HCT116 (cell line): ENCODE results near the gene ABHD1. TPM values are rescaled to one million over a fixed set of nuclear protein-coding genes. Genes with fewer than 3 reads are reported as not detected.

Experiments
- ATAC-seq: fragments of 200-7000 bp; cut with Tn5 transposase; 2 replicates; pipeline ENCODE4 v1.9.1; 2020; ENCODE audit warnings: mild to moderate bottlenecking, moderate library complexity
- BruUV-seq: library from RNA; stranded (reverse); fragments of 400-500 nt; replicated peaks from 2 replicates; lab custom pipeline; 2021; lab: Mats Ljungman, UMichigan
- CTCF ChIA-PET: fragments of 300-600 bp; sonication (Branson Sonifier 250); formaldehyde crosslinking; loops from one replicate; lab custom pipeline; 2021; ENCODE audit warnings: antibody characterized with exemption; lab: Charles Lee
- POLR2A ChIA-PET: fragments of 300-600, 350-600 bp; sonication (Branson Sonifier 250); formaldehyde crosslinking; loops from one replicate; lab custom pipeline; 2021; ENCODE audit warnings: antibody characterized with exemption; lab: Charles Lee
- RAD21 ChIA-PET, 2 experiments: fragments of 300-600 bp; sonication (Branson Sonifier 250); formaldehyde crosslinking; loops; one replicate each; lab custom pipeline; 2023; ENCODE audit warnings: low total read pairs in 2 of 2; ENCODE audit not compliant: uncharacterized antibody in 2 of 2, unreplicated experiment in 2 of 2, low non-redundant PET in 1 of 2; lab: Charles Lee
- DNase-seq: peaks from one replicate; pipeline ENCODE4 v3.0.0-alpha.2; 2010; ENCODE audit warnings: low read depth, low spot score
- H2AFZ ChIP-seq: fragments of 200-600 bp; shearing (Covaris generic), sonication (generic); 2 replicates; pipeline ENCODE4 v1.6.1; 2017; ENCODE audit warnings: low read depth, mixed run types, mixed read lengths, antibody characterized with exemption, low read length; ENCODE audit not compliant: poor library complexity, severe bottlenecking
- H3K27ac ChIP-seq: 2 replicates; pipeline ENCODE4 v1.5.1; 2012; ENCODE audit warnings: low read depth, low read length
- H3K27me3 ChIP-seq: fragments of 200-600 bp; sonication (generic); 2 replicates; pipeline ENCODE4 v1.6.1; 2016; ENCODE audit warnings: mixed run types, low read length, mixed read lengths; ENCODE audit not compliant: insufficient read depth
- H3K36me3 ChIP-seq, 2 experiments: fragments of 200-500 bp in 1 of 2; fragments of 200-600 bp in 1 of 2; sonication (Bioruptor generic) in 1 of 2; sonication (generic) in 1 of 2; 2 replicates each; pipeline versions ENCODE4 v1.5.1 to v1.6.1; 2014 to 2016; ENCODE audit warnings: low read length in 2 of 2, inconsistent platforms in 1 of 2, mixed read lengths in 1 of 2, mixed run types in 1 of 2; ENCODE audit not compliant: insufficient read depth in 2 of 2, control insufficient read depth in 1 of 2
- H3K4me1 ChIP-seq, 2 experiments: fragments of 200-600 bp in 1 of 2; sonication (generic) in 1 of 2; 2 replicates each; pipeline versions ENCODE4 v1.5.1 to v1.6.1; 2012 to 2017; ENCODE audit warnings: low read length in 2 of 2, inconsistent platforms in 1 of 2, mild to moderate bottlenecking in 1 of 2, mixed read lengths in 1 of 2, mixed run types in 1 of 2, moderate library complexity in 1 of 2; ENCODE audit not compliant: insufficient read depth in 2 of 2, control insufficient read depth in 1 of 2
- H3K4me2 ChIP-seq: fragments of 200-600 bp; sonication (generic); 2 replicates; pipeline ENCODE4 v1.6.1; 2017; ENCODE audit warnings: mixed run types, low read length, mixed read lengths
- H3K4me3 ChIP-seq, 2 experiments: fragments of 200-600 bp in 1 of 2; sonication (generic) in 1 of 2; replicated peaks in 1 of 2; 2 replicates each; pipeline ENCODE4 v1.5.1; 2011 to 2016; ENCODE audit warnings: low read length in 2 of 2, control low read depth in 1 of 2, low read depth in 1 of 2, mild to moderate bottlenecking in 1 of 2, mixed read lengths in 1 of 2, mixed run types in 1 of 2
- H3K79me2 ChIP-seq: fragments of 200-600 bp; sonication (generic); 2 replicates; pipeline ENCODE4 v1.6.1; 2017; ENCODE audit warnings: mild to moderate bottlenecking, mixed run types, low read length, moderate library complexity, mixed read lengths; ENCODE audit not compliant: insufficient read depth
- H3K9ac ChIP-seq: fragments of 200-600 bp; sonication (generic); 2 replicates; pipeline ENCODE4 v1.6.1; 2016; ENCODE audit warnings: low read length, mixed read lengths
- H3K9me2 ChIP-seq: fragments of 200-600 bp; sonication (generic), shearing (Covaris generic); 2 replicates; pipeline ENCODE4 v1.6.1; 2017; ENCODE audit warnings: mixed run types, mild to moderate bottlenecking, moderate library complexity; ENCODE audit not compliant: insufficient read depth
- H3K9me3 ChIP-seq, 2 experiments: fragments of 200-500 bp in 1 of 2; fragments of 200-600 bp in 1 of 2; sonication (Bioruptor generic) in 1 of 2; sonication (generic) in 1 of 2; 2 replicates each; pipeline ENCODE4 v1.6.1; 2014 to 2017; ENCODE audit warnings: low read length in 2 of 2, mixed read lengths in 2 of 2, inconsistent platforms in 1 of 2, low read depth in 1 of 2, mild to moderate bottlenecking in 1 of 2, mixed run types in 1 of 2, moderate library complexity in 1 of 2; ENCODE audit not compliant: control insufficient read depth in 1 of 2, insufficient read depth in 1 of 2
- H4K20me1 ChIP-seq: fragments of 200-600 bp; sonication (generic), shearing (Covaris generic); 2 replicates; pipeline ENCODE4 v1.6.1; 2017; ENCODE audit warnings: mixed run types, mild to moderate bottlenecking, moderate library complexity; ENCODE audit not compliant: insufficient read depth
- ATF3 ChIP-seq: IDR thresholded peaks from 2 replicates; pipeline ENCODE4 v1.6.1; 2012
- CBX3 ChIP-seq: IDR thresholded peaks from 2 replicates; pipeline ENCODE4 v1.6.1; 2012; ENCODE audit warnings: low read depth
- CTCF ChIP-seq, 3 experiments: fragments of 200-600 bp in 1 of 3; sonication (generic) in 1 of 3; IDR thresholded peaks in 2 of 3; conservative IDR thresholded peaks in 1 of 3; 2 replicates each; pipeline ENCODE4 v1.5.1; 2012 to 2017; ENCODE audit warnings: low read depth in 2 of 3, low read length in 2 of 3, antibody characterized with exemption in 1 of 3, borderline replicate concordance in 1 of 3, control low read depth in 1 of 3, mild to moderate bottlenecking in 1 of 3, mixed read lengths in 1 of 3, mixed run types in 1 of 3, moderate library complexity in 1 of 3; ENCODE audit not compliant: insufficient read depth in 1 of 3
- ELF1 ChIP-seq: IDR thresholded peaks from 2 replicates; pipeline ENCODE4 v1.6.1; 2012; ENCODE audit warnings: low read depth, borderline replicate concordance
- EZH2 ChIP-seq: fragments of 200-600 bp; sonication (generic); IDR thresholded peaks from 2 replicates; pipeline ENCODE4 v1.6.1; 2017; ENCODE audit warnings: antibody characterized with exemption, mixed run types
- EZH2phosphoT487 ChIP-seq: fragments of 200-600 bp; IDR thresholded peaks from 2 replicates; pipeline ENCODE4 v1.6.1; 2018; ENCODE audit warnings: antibody characterized with exemption, borderline replicate concordance
- FOSL1 ChIP-seq: IDR thresholded peaks from 2 replicates; pipeline ENCODE4 v1.6.1; 2012; ENCODE audit warnings: low read depth
- MAX ChIP-seq: IDR thresholded peaks from 2 replicates; pipeline ENCODE4 v1.6.1; 2012
- POLR2AphosphoS5 ChIP-seq: IDR thresholded peaks from 2 replicates; pipeline ENCODE4 v1.6.1; 2011; ENCODE audit warnings: mild to moderate bottlenecking, low read depth, low read length, moderate library complexity
- RAD21 ChIP-seq: IDR thresholded peaks from 2 replicates; pipeline ENCODE4 v1.6.1; 2012; ENCODE audit warnings: low read depth, mild to moderate bottlenecking
- REST ChIP-seq: IDR thresholded peaks from 2 replicates; pipeline ENCODE4 v1.6.1; 2012; ENCODE audit warnings: low read depth
- SIN3A ChIP-seq: IDR thresholded peaks from 2 replicates; pipeline ENCODE4 v1.6.1; 2012; ENCODE audit warnings: low read depth
- SP1 ChIP-seq: IDR thresholded peaks from 2 replicates; pipeline ENCODE4 v1.6.1; 2012; ENCODE audit warnings: low read depth
- TCF7L2 ChIP-seq: IDR thresholded peaks from 2 replicates; pipeline ENCODE4 v1.7.0; 2011; ENCODE audit warnings: borderline replicate concordance, inconsistent platforms; ENCODE audit not compliant: insufficient read depth, insufficient read length; ENCODE audit errors: extremely low read depth
- YY1 ChIP-seq: IDR thresholded peaks from 2 replicates; pipeline ENCODE4 v1.6.1; 2011; ENCODE audit warnings: low read length, low read depth, moderate library complexity, mild to moderate bottlenecking; ENCODE audit not compliant: insufficient replicate concordance; ENCODE audit errors: extremely low read depth
- ZBTB33 ChIP-seq: IDR thresholded peaks from 2 replicates; pipeline ENCODE4 v1.6.1; 2011; ENCODE audit warnings: mild to moderate bottlenecking, low read length, moderate library complexity; ENCODE audit not compliant: insufficient replicate concordance; ENCODE audit errors: extremely low read depth
- ZNF274 ChIP-seq: fragments of 200-500 bp; sonication (Bioruptor generic); IDR thresholded peaks from 2 replicates; pipeline ENCODE4 v1.6.1; 2014; ENCODE audit warnings: mild to moderate bottlenecking, low read depth, low read length, inconsistent platforms
- intact Hi-C: fragments of 100-400 bp; cut with micrococcal nuclease; formaldehyde crosslinking; loops from 2 replicates; pipeline ENCODE4 v1.10.0; 2022
- total RNA-seq: library from RNA; stranded (reverse); gene quantifications from one replicate; pipeline ENCODE4 v1.2.1, GENCODE V29; 2021; ENCODE audit not compliant: unreplicated experiment

Gene ABHD1
- total RNA-seq, 1 experiment from 2014 or later: not detected

GRCh38 chr2:27088634-27089033 is 35.0 kb upstream of the ABHD1 start:
- intact Hi-C loops: no loop called here
- H3K4me2 ChIP-seq: no peak overlapping the region

More at GRCh38 chr2:27088634-27089033, 35.0 kb upstream of the ABHD1 start:
- H3K4me3 ChIP-seq: no peak overlapping the region
- peaks cover 5 to 26% of the 10 kb centered on the region in 2 experiments for H3K4me1 ChIP-seq
- no peaks in the 10 kb centered on the region for H3K27me3 ChIP-seq
- no peak for TF ChIP-seq TCF7L2
- no peak for TF ChIP-seq YY1
- no peak for TF ChIP-seq ZNF274
- TF ChIP-seq CTCF (IDR thresholded peaks at IDR 0.05 in 2 of 3, conservative IDR thresholded peaks at IDR 0.05 in 1 of 3; ENCODE audit: borderline replicate concordance in 1 of 3, insufficient read depth in 1 of 3, low read depth in 2 of 3, low read length in 2 of 3): no peak
- TF ChIP-seq ELF1: no peak
- TF ChIP-seq REST: no peak
- TF ChIP-seq SIN3A: no peak
- TF ChIP-seq MAX: no peak
- no peak for TF ChIP-seq EZH2
- no peak for TF ChIP-seq RAD21
- TF ChIP-seq FOSL1: no peak
- no peak for TF ChIP-seq ATF3
- TF ChIP-seq EZH2phosphoT487: no peak
- TF ChIP-seq ZBTB33: no peak
- no peak for TF ChIP-seq CBX3
- TF ChIP-seq SP1: no peak
- TF ChIP-seq POLR2AphosphoS5: no peak
- TF ChIP-seq, all 23 proteins: peak for 0
- Histone ChIP-seq H3K9ac (no peak overlapping the region), H4K20me1 (no peaks in the 10 kb centered on the region), H3K79me2 (no peaks in the 10 kb centered on the region), H3K27ac (no peak overlapping the region), H3K36me3 (no peaks in the 10 kb centered on the region), H3K9me2 (no peaks in the 10 kb centered on the region), H2AFZ (no peak overlapping the region), H3K9me3 (no peaks in the 10 kb centered on the region)
- DNase-seq (no peak), ATAC-seq (no peak)
- ChIA-PET POLR2A (no interaction called here), CTCF (interaction anchor here (0.8 to 2.6 kb wide), 3 partner anchors 103 to 214 kb away, joined by 5 to 10 read pairs (median 7); no protein-coding TSS in a partner anchor), RAD21 (no interaction called here)
- no TSS peak for BruUV-seq
